Measurements from ENCODE around the gene ESYT2. TPM values are rescaled to one million over a fixed set of nuclear protein-coding genes. Genes with fewer than 3 reads are reported as not detected.

The ESYT2 gene
- total and polyA plus RNA-seq, 9 of the 15 experiments (the other 6 are each of a cell fraction or from before 2014, with no cell fraction given), result 5.8 to 86.9 (median 64.7) TPM

GRCh38 chr7:158710651-158711102, 118.6 kb downstream of the ESYT2 start (continued):
- no peak for TF ChIP-seq PCBP2 (IDR thresholded peaks at IDR 0.05; ENCODE audit: low read depth, low read length, poor library complexity, severe bottlenecking)
- no peak for TF ChIP-seq NFATC3 (IDR thresholded peaks at IDR 0.05)
- TF ChIP-seq, protein P1, sequence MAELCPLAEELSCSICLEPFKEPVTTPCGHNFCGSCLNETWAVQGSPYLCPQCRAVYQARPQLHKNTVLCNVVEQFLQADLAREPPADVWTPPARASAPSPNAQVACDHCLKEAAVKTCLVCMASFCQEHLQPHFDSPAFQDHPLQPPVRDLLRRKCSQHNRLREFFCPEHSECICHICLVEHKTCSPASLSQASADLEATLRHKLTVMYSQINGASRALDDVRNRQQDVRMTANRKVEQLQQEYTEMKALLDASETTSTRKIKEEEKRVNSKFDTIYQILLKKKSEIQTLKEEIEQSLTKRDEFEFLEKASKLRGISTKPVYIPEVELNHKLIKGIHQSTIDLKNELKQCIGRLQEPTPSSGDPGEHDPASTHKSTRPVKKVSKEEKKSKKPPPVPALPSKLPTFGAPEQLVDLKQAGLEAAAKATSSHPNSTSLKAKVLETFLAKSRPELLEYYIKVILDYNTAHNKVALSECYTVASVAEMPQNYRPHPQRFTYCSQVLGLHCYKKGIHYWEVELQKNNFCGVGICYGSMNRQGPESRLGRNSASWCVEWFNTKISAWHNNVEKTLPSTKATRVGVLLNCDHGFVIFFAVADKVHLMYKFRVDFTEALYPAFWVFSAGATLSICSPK (IDR thresholded peaks at IDR 0.05; ENCODE audit: borderline replicate concordance), result no peak
- no peak for TF ChIP-seq MIER1 (IDR thresholded peaks at IDR 0.05; ENCODE audit: low read depth)
- peak; percentile 17 to 43; a peak in 1 of 4 replicates for TF ChIP-seq KDM1A (IDR thresholded peaks at IDR 0.05)
- TF ChIP-seq, protein P2, sequence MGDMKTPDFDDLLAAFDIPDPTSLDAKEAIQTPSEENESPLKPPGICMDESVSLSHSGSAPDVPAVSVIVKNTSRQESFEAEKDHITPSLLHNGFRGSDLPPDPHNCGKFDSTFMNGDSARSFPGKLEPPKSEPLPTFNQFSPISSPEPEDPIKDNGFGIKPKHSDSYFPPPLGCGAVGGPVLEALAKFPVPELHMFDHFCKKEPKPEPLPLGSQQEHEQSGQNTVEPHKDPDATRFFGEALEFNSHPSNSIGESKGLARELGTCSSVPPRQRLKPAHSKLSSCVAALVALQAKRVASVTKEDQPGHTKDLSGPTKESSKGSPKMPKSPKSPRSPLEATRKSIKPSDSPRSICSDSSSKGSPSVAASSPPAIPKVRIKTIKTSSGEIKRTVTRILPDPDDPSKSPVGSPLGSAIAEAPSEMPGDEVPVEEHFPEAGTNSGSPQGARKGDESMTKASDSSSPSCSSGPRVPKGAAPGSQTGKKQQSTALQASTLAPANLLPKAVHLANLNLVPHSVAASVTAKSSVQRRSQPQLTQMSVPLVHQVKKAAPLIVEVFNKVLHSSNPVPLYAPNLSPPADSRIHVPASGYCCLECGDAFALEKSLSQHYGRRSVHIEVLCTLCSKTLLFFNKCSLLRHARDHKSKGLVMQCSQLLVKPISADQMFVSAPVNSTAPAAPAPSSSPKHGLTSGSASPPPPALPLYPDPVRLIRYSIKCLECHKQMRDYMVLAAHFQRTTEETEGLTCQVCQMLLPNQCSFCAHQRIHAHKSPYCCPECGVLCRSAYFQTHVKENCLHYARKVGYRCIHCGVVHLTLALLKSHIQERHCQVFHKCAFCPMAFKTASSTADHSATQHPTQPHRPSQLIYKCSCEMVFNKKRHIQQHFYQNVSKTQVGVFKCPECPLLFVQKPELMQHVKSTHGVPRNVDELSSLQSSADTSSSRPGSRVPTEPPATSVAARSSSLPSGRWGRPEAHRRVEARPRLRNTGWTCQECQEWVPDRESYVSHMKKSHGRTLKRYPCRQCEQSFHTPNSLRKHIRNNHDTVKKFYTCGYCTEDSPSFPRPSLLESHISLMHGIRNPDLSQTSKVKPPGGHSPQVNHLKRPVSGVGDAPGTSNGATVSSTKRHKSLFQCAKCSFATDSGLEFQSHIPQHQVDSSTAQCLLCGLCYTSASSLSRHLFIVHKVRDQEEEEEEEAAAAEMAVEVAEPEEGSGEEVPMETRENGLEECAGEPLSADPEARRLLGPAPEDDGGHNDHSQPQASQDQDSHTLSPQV (IDR thresholded peaks at IDR 0.05), result no peak
- TF ChIP-seq TGIF2 (CRISPR knock-in tag; IDR thresholded peaks at IDR 0.05), result no peak
- no peak for TF ChIP-seq ZNF23 (CRISPR knock-in tag; IDR thresholded peaks at IDR 0.05)
- TF ChIP-seq, protein P3, sequence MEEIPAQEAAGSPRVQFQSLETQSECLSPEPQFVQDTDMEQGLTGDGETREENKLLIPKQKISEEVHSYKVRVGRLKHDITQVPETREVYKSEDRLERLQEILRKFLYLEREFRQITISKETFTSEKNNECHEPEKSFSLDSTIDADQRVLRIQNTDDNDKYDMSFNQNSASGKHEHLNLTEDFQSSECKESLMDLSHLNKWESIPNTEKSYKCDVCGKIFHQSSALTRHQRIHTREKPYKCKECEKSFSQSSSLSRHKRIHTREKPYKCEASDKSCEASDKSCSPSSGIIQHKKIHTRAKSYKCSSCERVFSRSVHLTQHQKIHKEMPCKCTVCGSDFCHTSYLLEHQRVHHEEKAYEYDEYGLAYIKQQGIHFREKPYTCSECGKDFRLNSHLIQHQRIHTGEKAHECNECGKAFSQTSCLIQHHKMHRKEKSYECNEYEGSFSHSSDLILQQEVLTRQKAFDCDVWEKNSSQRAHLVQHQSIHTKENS (CRISPR knock-in tag; IDR thresholded peaks at IDR 0.05), result no peak
- no peak for TF ChIP-seq RBM14 (IDR thresholded peaks at IDR 0.05; ENCODE audit: borderline replicate concordance, insufficient read depth, low read depth, low read length)
- no peak for TF ChIP-seq TCF7L2 (IDR thresholded peaks at IDR 0.05; ENCODE audit: low read depth, low read length)
- TF ChIP-seq ARID2 (IDR thresholded peaks at IDR 0.05), result no peak
- no peak for TF ChIP-seq NUFIP1 (IDR thresholded peaks at IDR 0.05; ENCODE audit: partially characterized antibody)
- TF ChIP-seq ETV1 (tag; conservative IDR thresholded peaks at IDR 0.05; ENCODE audit: low read depth), result peak; percentile 33; the same call in 1 of the 2 replicates
- TF ChIP-seq CBFA2T3 (IDR thresholded peaks at IDR 0.05), result peak; percentile 59
- no peak for TF ChIP-seq PML (IDR thresholded peaks at IDR 0.05; ENCODE audit: low read length)
- no peak for TF ChIP-seq ILF3 (IDR thresholded peaks at IDR 0.05; ENCODE audit: borderline replicate concordance)

Measured in K562 (cell line).